IMR-90 (cell line): ENCODE data around the gene MAOB. TPM values are rescaled to one million over a fixed set of nuclear protein-coding genes. Genes with fewer than 3 reads are reported as not detected.

Source experiments
- ATAC-seq: fragments of 200-7000 bp; cut with Tn5 transposase; 2 replicates; pipeline ENCODE4 v1.9.1; 2020; ENCODE audit warnings: low read depth, mild to moderate bottlenecking, moderate library complexity
- BruUV-seq: library from RNA; stranded (reverse); fragments of 400-500 nt; replicated peaks from 2 replicates; lab custom pipeline; 2021; lab: Mats Ljungman, UMichigan
- CTCF ChIA-PET: fragments of 300-600 bp; formaldehyde crosslinking; extraction: SDS; loops from one replicate; lab custom pipeline; 2021; ENCODE audit warnings: antibody characterized with exemption; lab: Yijun Ruan, JAX
- POLR2A ChIA-PET: fragments of 300-600 bp; sonication (Branson Sonifier 250); formaldehyde crosslinking; loops from one replicate; lab custom pipeline; 2022; ENCODE audit warnings: antibody characterized with exemption; ENCODE audit not compliant: unreplicated experiment; lab: Charles Lee
- DNase-seq: peaks from one replicate; pipeline ENCODE4 v3.0.0; 2013
- H2AFZ ChIP-seq: replicated peaks from 2 replicates; pipeline ENCODE3; 2013; ENCODE audit warnings: low read length, mild to moderate bottlenecking; ENCODE audit not compliant: poor library complexity
- H2AK5ac ChIP-seq: 2 replicates; pipeline ENCODE4 v1.6.1; 2013; ENCODE audit warnings: low read depth, low read length, inconsistent platforms
- H2AK9ac ChIP-seq: replicated peaks from 2 replicates; pipeline ENCODE3; 2013; ENCODE audit warnings: mild to moderate bottlenecking, low read depth, low read length, moderate library complexity; ENCODE audit not compliant: poor library complexity
- H2BK120ac ChIP-seq: 2 replicates; pipeline ENCODE4 v1.6.1; 2013; ENCODE audit warnings: low read depth, low read length, inconsistent platforms
- H2BK15ac ChIP-seq: 3 replicates; pipeline ENCODE4 v1.6.1; 2013; ENCODE audit warnings: low read depth, low read length, inconsistent platforms
- H2BK20ac ChIP-seq: 2 replicates; pipeline ENCODE4 v1.6.1; 2013; ENCODE audit warnings: low read depth, mild to moderate bottlenecking, inconsistent platforms, low read length, moderate library complexity
- H2BK5ac ChIP-seq: 2 replicates; pipeline ENCODE4 v1.6.1; 2013; ENCODE audit warnings: mild to moderate bottlenecking, low read depth, low read length, inconsistent platforms; ENCODE audit not compliant: poor library complexity, severe bottlenecking
- H3K14ac ChIP-seq: replicated peaks from 2 replicates; pipeline ENCODE4 v1.6.1; 2013; ENCODE audit warnings: low read depth, low read length, inconsistent platforms
- H3K18ac ChIP-seq: 2 replicates; pipeline ENCODE4 v1.6.1; 2013; ENCODE audit warnings: low read depth, low read length, control low read depth
- H3K23ac ChIP-seq: 2 replicates; pipeline ENCODE4 v1.6.1; 2013; ENCODE audit warnings: low read depth, low read length, inconsistent platforms
- H3K27ac ChIP-seq: 2 replicates; pipeline ENCODE4 v1.5.1; 2013; ENCODE audit warnings: mild to moderate bottlenecking, control low read depth, low read length; ENCODE audit not compliant: insufficient read depth
- H3K27me3 ChIP-seq: 2 replicates; pipeline ENCODE4 v1.6.1; 2013; ENCODE audit warnings: low read length; ENCODE audit not compliant: control insufficient read depth, insufficient read depth
- H3K36me3 ChIP-seq: 2 replicates; pipeline ENCODE4 v1.6.1; 2013; ENCODE audit warnings: low read length, mixed read lengths; ENCODE audit not compliant: control insufficient read depth, insufficient read depth
- H3K4ac ChIP-seq: 2 replicates; pipeline ENCODE4 v1.6.1; 2013; ENCODE audit warnings: low read depth, low read length, inconsistent platforms
- H3K4me1 ChIP-seq: 2 replicates; pipeline ENCODE4 v1.6.1; 2013; ENCODE audit warnings: low read length, mixed read lengths; ENCODE audit not compliant: control insufficient read depth, insufficient read depth
- H3K4me2 ChIP-seq: 2 replicates; pipeline ENCODE4 v1.6.1; 2013; ENCODE audit warnings: low read depth, mild to moderate bottlenecking, control low read depth, low read length, moderate library complexity
- H3K4me3 ChIP-seq: 2 replicates; pipeline ENCODE4 v1.5.1; 2013; ENCODE audit warnings: low read depth, mild to moderate bottlenecking, control low read depth, low read length, moderate library complexity; ENCODE audit not compliant: insufficient read depth
- H3K56ac ChIP-seq: 2 replicates; pipeline ENCODE4 v1.6.1; 2013; ENCODE audit warnings: low read length, inconsistent platforms; ENCODE audit not compliant: insufficient read depth; ENCODE audit errors: extremely low read depth
- H3K79me1 ChIP-seq, 2 experiments: 2 replicates each; pipeline ENCODE4 v1.6.1; 2013; ENCODE audit warnings: low read length in 2 of 2, inconsistent platforms in 1 of 2, low read depth in 1 of 2
- H3K9ac ChIP-seq: 2 replicates; pipeline ENCODE4 v1.6.1; 2013; ENCODE audit warnings: low read depth, low read length, control low read depth
- H3K9me1 ChIP-seq: 2 replicates; pipeline ENCODE4 v1.6.1; 2013; ENCODE audit warnings: low read length, inconsistent platforms; ENCODE audit not compliant: insufficient read depth
- H3K9me3 ChIP-seq: 2 replicates; pipeline ENCODE4 v1.6.1; 2013; ENCODE audit warnings: low read length; ENCODE audit not compliant: control insufficient read depth, insufficient read depth
- H4K20me1 ChIP-seq: 2 replicates; pipeline ENCODE4 v1.6.1; 2013; ENCODE audit warnings: low read length, inconsistent platforms; ENCODE audit not compliant: insufficient read depth
- H4K5ac ChIP-seq: 2 replicates; pipeline ENCODE4 v1.6.1; 2013; ENCODE audit warnings: mild to moderate bottlenecking, low read depth, low read length, control low read depth
- H4K8ac ChIP-seq, 2 experiments: 2 replicates each; pipeline ENCODE4 v1.6.1; 2013; ENCODE audit warnings: low read depth in 2 of 2, low read length in 2 of 2, control low read depth in 1 of 2, inconsistent platforms in 1 of 2
- H4K91ac ChIP-seq: 2 replicates; pipeline ENCODE4 v1.6.1; 2013; ENCODE audit warnings: low read depth, low read length, inconsistent platforms; ENCODE audit not compliant: insufficient read depth
- BHLHE40 ChIP-seq: fragments of 150-350 bp; IDR thresholded peaks from 2 replicates; pipeline ENCODE4 v1.6.1; 2016; ENCODE audit warnings: mild to moderate bottlenecking, low read depth, low read length
- CEBPB ChIP-seq: IDR thresholded peaks from 2 replicates; pipeline ENCODE4 v1.6.1; 2012; ENCODE audit warnings: low read depth, low read length, improper control_type of control experiment
- FOS ChIP-seq: fragments of 150-350 bp; IDR thresholded peaks from 2 replicates; pipeline ENCODE4 v1.6.1; 2016; ENCODE audit warnings: low read depth, low read length
- MAZ ChIP-seq: IDR thresholded peaks from 2 replicates; pipeline ENCODE4 v1.6.1; 2012; ENCODE audit warnings: low read depth, mild to moderate bottlenecking, low read length, improper control_type of control experiment, moderate library complexity, borderline replicate concordance
- NFE2L2 ChIP-seq: fragments of 150-350 bp; IDR thresholded peaks from 2 replicates; pipeline ENCODE4 v1.6.1; 2016; ENCODE audit warnings: low read depth, mild to moderate bottlenecking, low read length
- POLR2A ChIP-seq: IDR thresholded peaks from 2 replicates; pipeline ENCODE4 v1.6.1; 2012; ENCODE audit warnings: mild to moderate bottlenecking, low read depth, low read length
- RAD21 ChIP-seq: IDR thresholded peaks from 2 replicates; pipeline ENCODE4 v1.6.1; 2012; ENCODE audit warnings: low read length, improper control_type of control experiment
- RCOR1 ChIP-seq: IDR thresholded peaks from 2 replicates; pipeline ENCODE4 v1.6.1; 2012; ENCODE audit warnings: mild to moderate bottlenecking, low read length, improper control_type of control experiment; ENCODE audit not compliant: insufficient replicate concordance
- SMC3 ChIP-seq: fragments of 150-350 bp; IDR thresholded peaks from 2 replicates; pipeline ENCODE4 v1.6.1; 2016; ENCODE audit warnings: low read depth, mild to moderate bottlenecking, antibody characterized with exemption, low read length, moderate library complexity
- USF2 ChIP-seq: fragments of 150-350 bp; IDR thresholded peaks from 2 replicates; pipeline ENCODE4 v1.6.1; 2017; ENCODE audit warnings: mild to moderate bottlenecking, antibody characterized with exemption, low read length, low read depth
- dilution Hi-C: fragments of 300-500 bp; cut with HindIII; formaldehyde crosslinking; loops from one replicate; pipeline ENCODE4 v1.14.3; 2018; ENCODE audit warnings: low sequenced_read_pairs; ENCODE audit not compliant: unreplicated experiment
- in situ Hi-C: fragments of 300-500 bp; cut with MboI; formaldehyde crosslinking; loops from 3 replicates; pipeline ENCODE4 v1.14.3; 2019; ENCODE audit warnings: low sequenced_read_pairs, inconsistent platforms, mixed read lengths
- intact Hi-C: fragments of 100-400 bp; cut with micrococcal nuclease; formaldehyde crosslinking; loops from 2 replicates; pipeline ENCODE4 v1.10.0; 2022
- polyA plus RNA-seq, 3 experiments: library from polyadenylated mRNA; depleted of rRNA; stranded (reverse); fragments of >200 nt; gene quantifications; 2 replicates each; pipeline ENCODE4 v1.2.3, GENCODE V29; 2012; ENCODE audit warnings: low replicate concordance in 1 of 3
- total RNA-seq: library from RNA; depleted of rRNA; stranded (reverse); fragments of >200 nt; gene quantifications from 2 replicates; pipeline ENCODE4 v1.2.3, GENCODE V29; 2012

Gene MAOB
- total and polyA plus RNA-seq, 2 of the 4 experiments (the other 2 are of a cell fraction): 0.36 to 0.46 TPM

GRCh38 chrX:43846558-43846957, 35.7 kb downstream of the MAOB start:
- Histone ChIP-seq H3K14ac (no peak overlapping the region), H2AK9ac (no peak overlapping the region), H3K4me3 (no peak overlapping the region), H4K91ac (no peak overlapping the region), H4K20me1 (no peaks in the 10 kb centered on the region), H4K5ac (no peak overlapping the region), H3K27ac (no peak overlapping the region), H4K8ac (no peak overlapping the region), H3K36me3 (no peaks in the 10 kb centered on the region), H3K27me3 (peaks cover 5% of the 10 kb centered on the region), H2BK120ac (no peak overlapping the region), H3K79me1 (no peaks in the 10 kb centered on the region), H3K56ac (no peak overlapping the region), H3K4me1 (no peaks in the 10 kb centered on the region), H2AK5ac (no peak overlapping the region), H2BK5ac (no peak overlapping the region), H3K23ac (no peak overlapping the region), H3K4ac (no peak overlapping the region), H3K9me3 (no peaks in the 10 kb centered on the region), H3K9me1 (no peaks in the 10 kb centered on the region), H3K4me2 (no peak overlapping the region), H3K9ac (no peak overlapping the region), H2BK20ac (no peak overlapping the region), H3K18ac (no peak overlapping the region), H2BK15ac (no peak overlapping the region), H2AFZ (no peak overlapping the region)
- intact Hi-C loops (no loop called here), dilution Hi-C loops (no loop called here), in situ Hi-C loops (no loop called here)
- CTCF ChIA-PET: interaction anchor here (2.8 kb wide), 1 partner anchor 10 kb away, joined by 8 read pairs; no protein-coding TSS in a partner anchor
- ATAC-seq (no peak), DNase-seq (no peak)
- no TSS peak for BruUV-seq
- POLR2A ChIA-PET: no interaction called here
- no peak for TF ChIP-seq BHLHE40
- no peak for TF ChIP-seq CEBPB
- no peak for TF ChIP-seq FOS
- no peak for TF ChIP-seq RCOR1
- no peak for TF ChIP-seq SMC3
- no peak for TF ChIP-seq POLR2A
- TF ChIP-seq USF2: no peak
- TF ChIP-seq RAD21: no peak
- TF ChIP-seq MAZ: no peak
- no peak for TF ChIP-seq NFE2L2
